HPDE6-E6E7 (cell line): ENCODE results near the gene RAB21.
"Not testable (repeated sequence)": the region's sequence is repeated elsewhere in the genome, so short reads cannot be mapped to it uniquely, and the experiment has no call there.

ENCODE experiments used
- DNase-seq: peaks from one replicate; pipeline ENCODE4 v3.0.0; 2011; ENCODE audit warnings: missing footprints; ENCODE audit errors: extremely low spot score

RAB21 gene

GRCh38 chr12:71797531-71797930 lies 42.9 kb downstream of the RAB21 start:
- no peak for DNase-seq

- DNase-seq, result peak; percentile 6
These were observed 44.4 kb downstream of the RAB21 start for GRCh38 chr12:71799106-71799505.

GRCh38 chr12:71800177-71800576 lies 45.5 kb downstream of the RAB21 start:
- no peak for DNase-seq

- no peak for DNase-seq
These were observed 49.8 kb downstream of the RAB21 start for GRCh38 chr12:71804505-71804904.

GRCh38 chr12:71810921-71811320 lies 56.3 kb downstream of the RAB21 start:
- peak; percentile 19 for DNase-seq

GRCh38 chr12:71815242-71815641 lies 60.6 kb downstream of the RAB21 start:
- not testable (repeated sequence) for DNase-seq

GRCh38 chr12:71822088-71822487 lies 67.4 kb downstream of the RAB21 start:
- not testable (repeated sequence) for DNase-seq

GRCh38 chr12:71828813-71829212 lies 74.2 kb downstream of the RAB21 start:
- DNase-seq, result no peak

GRCh38 chr12:71837356-71837755 lies 82.7 kb downstream of the RAB21 start:
- no peak for DNase-seq

- DNase-seq, result no peak
These were observed 83.6 kb downstream of the RAB21 start for GRCh38 chr12:71838231-71838630.

GRCh38 chr12:71838676-71839075 lies 84.0 kb downstream of the RAB21 start:
- no peak for DNase-seq

GRCh38 chr12:71840231-71840847 lies 85.7 kb downstream of the RAB21 start:
- DNase-seq, result peak; percentile 64

GRCh38 chr12:71846322-71846940 lies 91.8 kb downstream of the RAB21 start:
- peak; percentile 27 for DNase-seq

GRCh38 chr12:71848212-71848611 lies 93.5 kb downstream of the RAB21 start:
- no peak for DNase-seq

- DNase-seq, result no peak
These were observed 94.6 kb downstream of the RAB21 start for GRCh38 chr12:71849109-71849851.
